ENCODE results near the gene SLC2A9.

DNA sequence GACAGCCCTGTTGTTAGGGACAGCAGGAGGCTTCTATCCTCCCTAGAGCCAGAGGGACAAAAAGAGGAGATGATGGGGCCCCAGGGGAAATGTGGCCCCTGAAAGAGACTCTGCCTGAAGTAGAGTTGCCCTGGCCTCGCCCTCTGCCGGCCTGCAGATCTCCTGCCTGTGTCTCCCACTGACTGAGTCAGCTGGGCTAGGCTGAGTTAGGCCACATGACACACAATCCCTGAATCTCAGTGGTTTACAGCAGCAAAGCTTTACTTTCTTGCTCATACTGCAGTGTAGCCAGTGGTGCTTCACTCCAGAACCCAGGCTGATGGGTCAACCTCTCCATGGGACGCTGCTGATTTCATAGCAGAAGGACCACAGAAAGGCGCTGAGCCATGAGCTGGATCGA, 216.4 kb downstream of the SLC2A9 start:
- TF ChIP-seq ZNF274 (IDR thresholded peaks at IDR 0.05; ENCODE audit: low read depth, low read length) (no peak), YY1 (IDR thresholded peaks at IDR 0.05; ENCODE audit: insufficient read depth, insufficient read length) (no peak)

Measured in NT2/D1 (cell line).